CD4-positive, alpha-beta T cell (primary cell): ENCODE results near the gene MVD. TPM values are rescaled to one million over a fixed set of nuclear protein-coding genes. Genes with fewer than 3 reads are reported as not detected.
A peak's percentile ranks its signal among the peaks of the same experiment; 100 is the strongest.

Source experiments
- ATAC-seq: fragments of 200-7000 bp; cut with Tn5 transposase; one replicate; pipeline ENCODE4 v1.10.0; 2022; ENCODE audit warnings: mild to moderate bottlenecking; ENCODE audit not compliant: poor library complexity
- CTCF ChIA-PET: fragments of 350-600 bp; sonication (Branson Sonifier 250); formaldehyde crosslinking; loops from one replicate; lab custom pipeline; 2021; ENCODE audit warnings: antibody characterized with exemption, inconsistent platforms; lab: Charles Lee
- POLR2A ChIA-PET: fragments of 350-600 bp; sonication (Branson Sonifier 250); formaldehyde crosslinking; loops from one replicate; lab custom pipeline; 2021; ENCODE audit warnings: antibody characterized with exemption, inconsistent platforms; lab: Charles Lee
- DNase-seq, 14 experiments: peaks; one replicate each; pipeline ENCODE4 v3.0.0-alpha.2; 2013 to 2020; ENCODE audit warnings: mixed read lengths in 2 of 14
- H3K27ac ChIP-seq, 2 donors: one replicate each; pipeline versions ENCODE4 v1.5.1 to v1.7.0; 2013; ENCODE audit warnings: low read length in 2 of 2, low read depth in 1 of 2, mild to moderate bottlenecking in 1 of 2
- H3K27me3 ChIP-seq, 2 experiments: 1 replicate in 1 of 2; 2 replicates in 1 of 2; pipeline versions ENCODE4 v1.6.1 to v1.7.0; 2013; ENCODE audit warnings: low read length in 2 of 2, control low read depth in 1 of 2, mild to moderate bottlenecking in 1 of 2, moderate library complexity in 1 of 2; ENCODE audit not compliant: insufficient read depth in 2 of 2, control insufficient read depth in 1 of 2
- H3K36me3 ChIP-seq: one replicate; pipeline ENCODE4 v1.6.1; 2013; ENCODE audit warnings: low read length, control low read depth; ENCODE audit not compliant: insufficient read depth
- H3K4me1 ChIP-seq: one replicate; pipeline ENCODE4 v1.6.1; 2013; ENCODE audit warnings: low read length, control low read depth; ENCODE audit not compliant: insufficient read depth
- H3K4me3 ChIP-seq: one replicate; pipeline ENCODE4 v1.5.1; 2013; ENCODE audit warnings: mild to moderate bottlenecking, low read length, moderate library complexity
- H3K9me3 ChIP-seq, 2 experiments: 1 replicate in 1 of 2; 2 replicates in 1 of 2; pipeline versions ENCODE4 v1.6.1 to v1.7.0; 2013; ENCODE audit warnings: low read length in 2 of 2, mild to moderate bottlenecking in 2 of 2, control low read depth in 1 of 2, moderate library complexity in 1 of 2; ENCODE audit not compliant: control insufficient read depth in 1 of 2, insufficient read depth in 1 of 2
- H3K27ac Mint-ChIP-seq: one replicate; pipeline ENCODE4 v1.8.0; 2020; ENCODE audit warnings: mixed read lengths
- H3K27me3 Mint-ChIP-seq: one replicate; pipeline ENCODE4 v1.8.0; 2021; ENCODE audit warnings: mixed read lengths
- H3K36me3 Mint-ChIP-seq: one replicate; pipeline ENCODE4 v1.8.0; 2021; ENCODE audit warnings: low read depth, mixed read lengths
- H3K4me1 Mint-ChIP-seq: one replicate; pipeline ENCODE4 v1.8.0; 2021; ENCODE audit warnings: low read depth, mixed read lengths
- H3K4me3 Mint-ChIP-seq: one replicate; pipeline ENCODE4 v1.8.0; 2020; ENCODE audit warnings: mild to moderate bottlenecking, mixed read lengths
- H3K9me3 Mint-ChIP-seq: one replicate; pipeline ENCODE4 v1.8.0; 2020; ENCODE audit warnings: mixed read lengths
- CTCF ChIP-seq: fragments of 200-600 bp; IDR thresholded peaks from one replicate; pipeline ENCODE4 v1.8.0; 2022; ENCODE audit warnings: antibody characterized with exemption, mild to moderate bottlenecking
- intact Hi-C, 2 experiments: fragments of 100-400 bp; cut with DNase I in 1 of 2; cut with micrococcal nuclease in 1 of 2; formaldehyde crosslinking; loops; one replicate each; pipeline versions ENCODE4 v1.15.1 to v1.9.0; 2023 to 2025; cut with DNase I, micrococcal nuclease
- polyA plus RNA-seq, 2 donors: library from polyadenylated mRNA; unstranded; fragments of 120-200 nt; gene quantifications; one replicate each; pipeline ENCODE4 v1.2.1, GENCODE V29; 2013
- total RNA-seq, 174 experiments: library from RNA in 2 of 174; stranded (reverse) in 2 of 174; gene quantifications; one replicate each; pipeline ENCODE4 v1.2.3 and lab custom pipeline; 2021 to 2026

Gene MVD
- total RNA-seq = 10 to 100 TPM; 74.2 to 76.9 TPM
- 24.7 TPM for polyA plus RNA-seq (2013, experiment 1 of 2)
- polyA plus RNA-seq (2013, experiment 2 of 2) = 26.3 TPM
- 12.5 to 69.9 (median 39.1) reads per million in 172 experiments for total RNA-seq (lab: John Stamatoyannopoulos, UW)

- Histone ChIP-seq H3K4me3 (peak within 1 kb of the TSS; percentile 84), H3K27ac (peak within 1 kb of the TSS; percentile 58 to 69), H3K4me1 (peaks cover 19% of the 10 kb centered on the region), H3K9me3 (no peaks in the 10 kb centered on the region), H3K36me3 (no peaks in the 10 kb centered on the region), H3K27me3 (no peaks in the 10 kb centered on the region)
- no peaks in the 10 kb centered on the region for H3K27me3 Mint-ChIP-seq
- ChIA-PET POLR2A (interaction anchor here (0.9 to 2.6 kb wide), 13 partner anchors 9 to 195 kb away, joined by 3 to 10 read pairs (median 5); partner anchors contain the start of gene ZC3H18), CTCF (interaction anchor here (1.6 to 3.2 kb wide), 2 partner anchors 17 to 22 kb away, joined by 4 to 18 read pairs; no protein-coding TSS in a partner anchor)
- peak; percentile 87 to 98 (median 94) for DNase-seq
- peak within 1 kb of the TSS; percentile 94 for H3K4me3 Mint-ChIP-seq
- intact Hi-C loops = loop anchor here (1.0 kb wide), 4 partner anchors 12 to 93 kb away; partner anchors contain the start of genes CYBA (in 1 of the 2), SNAI3 (in 1 of the 2) and ZC3H18 (in 1 of the 2)
- ATAC-seq = peak; percentile 97
- peak within 1 kb of the TSS; percentile 91 for H3K27ac Mint-ChIP-seq
- no peak for TF ChIP-seq CTCF
- H3K9me3 Mint-ChIP-seq = no peaks in the 10 kb centered on the region
- peaks cover 17% of the 10 kb centered on the region for H3K4me1 Mint-ChIP-seq
- H3K36me3 Mint-ChIP-seq = peaks cover 6% of the 10 kb centered on the region
Measured at GRCh38 chr16:88662843-88663606, at the start of gene MVD. MVD (minus strand) TSS chr16:88663091; CDS start chr16:88663080, 11 bp downstream.

GRCh38 chr16:88712362-88712979 lies 49.6 kb upstream of the MVD start:
- H3K36me3 Mint-ChIP-seq = peaks cover 13% of the 10 kb centered on the region
- H3K27me3 ChIP-seq = no peaks in the 10 kb centered on the region
- CTCF ChIA-PET = no interaction called here
- peaks cover 5% of the 10 kb centered on the region for H3K4me1 Mint-ChIP-seq
- TF ChIP-seq CTCF = no peak
- H3K9me3 ChIP-seq = no peaks in the 10 kb centered on the region
- no peak for DNase-seq
- H3K9me3 Mint-ChIP-seq = no peaks in the 10 kb centered on the region
- no peak overlapping the region for H3K4me3 Mint-ChIP-seq
- peaks cover 45% of the 10 kb centered on the region for H3K36me3 ChIP-seq
- H3K27ac ChIP-seq = no peak overlapping the region
- POLR2A ChIA-PET = no interaction called here
- no peak for ATAC-seq
- peaks cover 6% of the 10 kb centered on the region for H3K4me1 ChIP-seq
- no peak overlapping the region for H3K27ac Mint-ChIP-seq
- intact Hi-C loops = no loop called here
- H3K4me3 ChIP-seq = no peak overlapping the region
- no peaks in the 10 kb centered on the region for H3K27me3 Mint-ChIP-seq

GRCh38 chr16:88711750-88712340 lies 49.0 kb upstream of the MVD start:
- Histone ChIP-seq H3K4me3 (no peak overlapping the region), H3K4me1 (peaks cover 12% of the 10 kb centered on the region), H3K27ac (no peak overlapping the region), H3K9me3 (no peaks in the 10 kb centered on the region), H3K36me3 (peaks cover 39% of the 10 kb centered on the region), H3K27me3 (no peaks in the 10 kb centered on the region)
- DNase-seq = no peak
- H3K4me3 Mint-ChIP-seq = no peak overlapping the region
- H3K4me1 Mint-ChIP-seq = peaks cover 11% of the 10 kb centered on the region
- POLR2A ChIA-PET = no interaction called here
- no peak overlapping the region for H3K27ac Mint-ChIP-seq
- CTCF ChIA-PET = no interaction called here
- no peak for TF ChIP-seq CTCF
- intact Hi-C loops = no loop called here
- H3K9me3 Mint-ChIP-seq = no peaks in the 10 kb centered on the region
- no peaks in the 10 kb centered on the region for H3K27me3 Mint-ChIP-seq
- no peak for ATAC-seq
- H3K36me3 Mint-ChIP-seq = peaks cover 10% of the 10 kb centered on the region
